GM21619 (cell line): ENCODE measurements around the gene KIF12.

Experiments used
- ATAC-seq: cut with Tn5 transposase; IDR thresholded peaks from one replicate; pipeline ENCODE4 v1.9.1; 2021; ENCODE audit not compliant: unreplicated experiment

KIF12 gene

DNA sequence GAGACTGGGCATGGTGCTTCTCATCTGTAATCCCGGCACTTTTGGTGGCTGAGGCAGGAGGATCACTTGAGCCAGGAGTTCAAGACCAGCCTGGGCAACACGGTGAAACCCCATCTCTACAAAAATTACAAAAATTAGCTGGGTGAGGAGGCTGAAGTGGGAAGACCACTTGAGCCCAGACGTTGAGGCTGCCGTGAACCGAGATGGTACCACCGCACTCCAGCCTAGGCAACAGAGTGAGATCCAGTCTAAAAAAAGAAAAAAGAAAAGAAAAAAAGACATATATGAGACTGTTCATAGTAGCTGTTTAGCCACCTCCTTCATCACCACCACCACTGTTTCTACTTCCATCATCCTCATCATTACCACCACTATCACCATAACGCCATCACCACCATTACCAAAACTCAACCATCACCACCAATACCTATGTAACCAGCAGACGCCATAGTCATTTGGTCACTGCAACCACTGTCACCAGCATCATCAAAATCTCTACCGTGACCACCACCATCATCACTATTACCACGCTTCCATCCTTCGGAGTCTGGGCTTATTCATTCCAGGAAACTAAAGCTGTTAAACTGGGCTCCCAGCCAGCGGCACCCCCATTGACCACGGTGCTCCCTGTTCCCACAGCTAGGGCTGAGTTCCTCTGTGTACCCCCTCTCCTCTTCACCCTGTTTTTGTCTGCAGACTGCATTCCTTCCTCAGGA is 8.4 kb upstream of the KIF12 start:
- ATAC-seq: no peak

DNA sequence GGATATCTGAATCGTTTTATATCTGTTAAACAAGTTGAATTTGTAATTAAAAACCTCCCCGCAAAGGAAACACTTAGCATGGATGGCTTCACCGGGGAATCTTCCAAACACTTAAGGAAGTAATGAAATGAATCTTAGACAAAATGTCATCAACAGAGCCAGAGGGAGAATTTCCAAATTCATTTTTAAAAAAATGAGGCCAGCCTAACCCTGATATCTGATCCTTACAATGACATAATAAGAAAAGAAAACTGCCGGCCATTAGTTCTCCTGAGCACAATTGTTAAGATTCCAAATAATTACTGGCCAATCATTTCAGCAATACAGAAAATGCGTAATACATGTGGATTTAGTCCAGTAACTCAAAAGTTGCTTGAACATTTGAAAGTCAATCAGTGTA is 6.1 kb upstream of the KIF12 start:
- ATAC-seq: no peak

DNA sequence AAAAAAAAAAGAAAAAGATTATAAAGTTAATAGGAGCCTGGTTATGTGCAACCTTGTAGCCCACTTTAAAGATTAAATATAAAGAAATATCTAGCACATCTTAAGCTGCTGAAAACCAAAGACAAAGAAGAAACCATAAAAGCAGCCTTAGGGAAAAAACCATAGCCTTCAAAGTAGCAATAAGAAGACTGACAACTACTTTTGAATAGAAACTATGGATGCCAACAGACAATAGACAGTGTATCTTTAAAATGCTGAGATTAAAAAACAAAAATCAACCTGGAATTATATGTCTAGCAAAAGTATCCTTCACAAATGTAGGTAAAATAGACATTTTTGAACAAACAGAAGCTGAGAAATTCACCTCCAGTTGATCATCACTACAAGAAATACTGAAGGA is 3.4 kb upstream of the KIF12 start:
- ATAC-seq: no peak

DNA sequence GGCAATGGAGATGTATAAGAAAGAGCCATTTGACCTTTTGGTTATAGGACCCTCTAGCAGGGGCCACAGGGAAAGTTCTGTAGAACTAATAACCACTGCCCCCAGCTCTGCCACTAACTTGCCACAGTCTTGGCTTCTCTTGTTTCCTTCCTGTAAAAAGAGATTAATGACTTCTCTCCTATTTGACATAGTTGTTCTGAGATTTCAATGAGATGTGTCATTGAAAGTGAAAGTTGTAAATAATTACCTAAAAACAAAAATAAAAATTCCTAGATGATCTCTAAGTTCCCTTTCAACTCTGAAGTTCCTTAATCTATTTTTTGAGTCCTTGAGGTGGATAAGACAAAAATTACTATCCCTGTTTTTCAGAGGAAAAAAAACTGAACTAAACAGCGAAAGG is 1.4 kb upstream of the KIF12 start:
- ATAC-seq: no peak

DNA sequence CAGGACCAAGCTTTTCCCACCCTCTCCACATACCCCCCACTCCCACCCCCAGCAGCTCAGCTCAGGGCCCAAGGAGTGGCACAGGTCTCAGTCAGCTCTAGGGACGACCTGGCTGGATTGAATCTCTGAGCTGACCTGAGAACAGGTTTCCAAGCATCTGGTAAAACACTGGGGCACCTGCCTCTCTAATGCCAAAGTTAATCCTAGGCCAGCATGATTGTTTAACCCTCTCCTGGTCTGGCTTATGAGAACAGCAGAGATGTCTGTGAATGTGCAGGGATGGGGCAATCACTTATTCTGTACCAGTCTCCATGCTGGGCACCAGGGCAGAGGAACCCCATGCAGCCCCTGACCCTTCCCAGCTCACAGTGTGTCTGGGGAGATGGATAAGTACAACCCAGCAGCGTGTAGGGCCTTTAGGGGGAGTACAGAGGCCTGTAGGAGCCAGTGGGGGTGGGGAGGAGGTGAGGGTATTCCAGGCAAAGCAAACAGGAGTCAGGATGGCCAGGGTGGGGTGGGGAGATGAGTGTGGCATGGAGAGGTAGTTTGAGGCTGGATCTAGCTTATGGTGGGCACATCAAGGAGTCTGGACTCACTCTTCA is 678 bp upstream of the KIF12 start:
- ATAC-seq: no peak

- no peak for ATAC-seq
Measured at GRCh38 chr9:114098021-114098935, 814 bp downstream of the KIF12 start.

DNA sequence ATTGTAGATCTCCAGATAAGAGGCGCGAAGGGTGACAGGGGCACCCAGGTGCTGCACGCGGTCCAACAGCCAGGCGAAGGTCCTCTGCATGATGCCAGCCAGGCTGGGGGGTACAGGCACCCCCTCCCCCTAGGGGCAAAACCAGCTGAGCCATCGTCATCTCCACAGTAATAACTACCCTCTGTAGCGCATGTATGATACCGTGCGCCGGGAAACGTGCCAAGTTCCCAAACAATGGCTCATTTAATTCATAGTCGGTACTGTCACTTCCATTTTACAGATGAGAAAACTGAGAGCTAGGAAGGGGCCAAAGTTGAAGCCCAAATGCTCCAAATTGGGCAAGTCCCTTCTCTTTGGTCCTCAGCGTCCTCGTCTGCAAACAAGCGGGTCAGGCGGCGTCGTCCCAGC is 1.5 kb downstream of the KIF12 start:
- no peak for ATAC-seq

DNA sequence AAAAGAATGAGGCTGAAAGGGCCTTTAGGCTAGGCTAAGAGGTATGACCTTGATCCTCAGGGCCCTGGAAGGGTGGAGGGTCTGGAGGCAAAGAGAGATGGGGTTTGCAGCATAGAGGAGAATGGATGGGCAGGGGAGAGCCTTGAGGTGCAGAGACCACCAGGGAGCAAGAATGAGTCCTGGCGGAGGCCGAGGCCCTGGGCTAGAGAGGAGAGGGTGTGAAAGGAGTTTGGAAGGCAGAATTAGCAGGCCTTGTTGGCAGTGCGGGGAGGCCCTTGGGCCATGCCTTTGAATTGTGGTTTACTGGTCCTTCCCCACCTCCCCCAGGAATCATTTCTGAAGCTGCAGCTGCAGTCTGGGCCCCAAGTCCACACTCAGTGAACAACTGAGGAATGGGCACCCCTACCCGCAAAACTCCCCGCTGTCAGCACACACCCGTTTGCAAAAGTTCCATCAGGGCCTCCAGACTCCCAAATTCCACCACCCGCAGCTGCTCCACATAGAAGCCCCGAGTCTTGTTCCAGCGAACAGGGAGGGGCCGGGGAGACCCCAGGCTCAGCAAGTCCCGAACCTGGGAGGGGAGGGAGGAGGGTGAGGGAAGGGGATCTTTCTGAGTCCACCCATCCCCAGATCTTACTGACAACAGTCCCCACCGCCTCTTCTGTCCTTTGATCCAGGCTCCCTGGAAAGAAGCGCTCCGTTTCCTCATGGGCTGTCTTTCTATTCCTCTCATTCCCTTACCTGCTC is 2.1 kb downstream of the KIF12 start:
- no peak for ATAC-seq

- ATAC-seq: no peak
Measured at GRCh38 chr9:114096041-114096511, 3.0 kb downstream of the KIF12 start.

- ATAC-seq: no peak
Measured at GRCh38 chr9:114094971-114095370, 4.1 kb downstream of the KIF12 start.

GRCh38 chr9:114093761-114094505 is 5.2 kb downstream of the KIF12 start:
- no peak for ATAC-seq

DNA sequence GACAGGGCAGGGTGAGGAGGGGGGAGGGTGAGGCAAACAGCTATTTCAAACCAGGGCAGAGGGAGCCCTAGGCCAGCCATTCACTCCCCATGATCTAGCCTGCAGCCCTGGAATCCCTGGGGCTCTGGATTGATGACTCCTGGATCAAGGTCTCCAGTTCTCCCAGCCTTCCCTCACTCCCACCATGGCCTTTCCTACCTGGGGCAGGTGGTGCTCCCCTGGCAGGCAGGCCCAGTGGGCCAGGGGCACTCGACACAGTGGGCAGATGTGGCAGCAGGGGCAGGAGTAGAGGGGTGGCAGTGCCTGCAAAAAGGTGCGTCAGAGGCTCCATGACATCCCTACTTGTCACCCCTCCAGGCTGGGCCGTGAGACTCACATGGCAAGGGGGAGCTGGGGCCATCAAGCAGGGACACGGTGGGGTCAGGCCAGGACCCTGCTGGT is 6.0 kb downstream of the KIF12 start:
- ATAC-seq: no peak

DNA sequence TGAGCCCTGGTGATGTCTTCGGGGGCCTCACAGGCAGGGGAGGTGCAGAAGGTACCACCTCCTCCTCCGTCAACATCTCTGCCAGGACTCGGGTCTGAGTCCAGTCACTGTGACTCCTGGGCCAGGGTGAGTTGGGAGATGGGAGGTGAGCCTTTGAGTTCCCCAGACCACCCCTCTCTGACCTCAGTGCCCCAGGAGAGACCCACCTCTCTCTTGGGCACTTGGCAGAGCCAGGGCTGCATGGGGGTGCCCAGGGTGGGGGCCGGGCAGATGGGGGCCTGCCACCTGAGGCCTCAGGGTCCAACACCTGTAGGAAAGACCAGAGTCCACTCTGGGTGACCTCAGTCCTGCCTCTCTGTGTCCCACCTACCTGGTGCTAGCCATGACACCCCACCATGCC is 6.8 kb downstream of the KIF12 start:
- ATAC-seq: no peak

GRCh38 chr9:114091711-114092110 is 7.4 kb downstream of the KIF12 start:
- ATAC-seq: no peak

GRCh38 chr9:114090798-114091197 is 8.3 kb downstream of the KIF12 start:
- no peak for ATAC-seq

DNA sequence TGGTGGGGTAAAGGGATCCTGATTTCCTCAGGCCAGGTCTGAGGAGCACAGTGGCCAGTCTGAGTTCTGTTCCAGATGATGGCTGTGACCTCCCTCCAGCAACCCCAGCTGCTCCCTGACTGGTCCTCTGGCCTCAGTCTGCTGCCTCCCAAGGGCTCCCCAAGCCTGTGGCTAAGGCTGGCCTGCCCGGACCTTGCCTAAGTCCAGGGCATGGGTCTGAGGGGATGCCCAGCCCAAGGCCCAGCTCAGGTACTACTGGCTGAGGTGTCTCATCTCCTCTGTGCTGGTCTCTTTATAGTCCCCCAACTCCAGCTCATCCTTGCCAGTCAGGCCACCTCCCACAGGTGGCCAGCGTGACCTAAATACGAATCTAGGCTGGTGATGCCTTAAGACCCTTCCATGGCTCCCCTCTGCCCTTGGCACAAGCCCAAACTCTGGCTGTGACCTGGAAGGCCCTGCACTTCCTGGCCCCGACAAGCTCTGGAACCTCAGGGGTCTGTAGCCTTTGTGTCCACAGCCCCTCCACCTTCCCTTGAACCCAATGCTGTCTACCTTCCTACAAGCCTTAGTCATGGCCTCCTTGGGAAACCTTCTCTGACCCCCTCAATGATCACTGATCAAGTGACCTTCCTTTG is 9.8 kb downstream of the KIF12 start:
- ATAC-seq: no peak

GRCh38 chr9:114088571-114089170 is 10.4 kb downstream of the KIF12 start:
- no peak for ATAC-seq

- no peak for ATAC-seq
Measured at GRCh38 chr9:114087721-114088120, 11.4 kb downstream of the KIF12 start.

- no peak for ATAC-seq
Measured at GRCh38 chr9:114086607-114087006, 12.5 kb downstream of the KIF12 start.
